Astrocyte (in vitro differentiated cells and primary cell): ENCODE measurements around the gene COL16A1.

Experiments used
- EZH2 ChIP-seq: IDR thresholded peaks from 2 replicates; pipeline ENCODE4 v1.6.1; 2012; ENCODE audit warnings: mild to moderate bottlenecking, low read length, inconsistent platforms; ENCODE audit not compliant: insufficient read depth
- TF ChIP-seq, protein P1 (sequence below): IDR thresholded peaks from 2 replicates; pipeline ENCODE4 v1.5.1; 2011; ENCODE audit warnings: low read depth, mild to moderate bottlenecking, inconsistent platforms, low read length, moderate library complexity; ENCODE audit not compliant: insufficient read depth

DNA sequence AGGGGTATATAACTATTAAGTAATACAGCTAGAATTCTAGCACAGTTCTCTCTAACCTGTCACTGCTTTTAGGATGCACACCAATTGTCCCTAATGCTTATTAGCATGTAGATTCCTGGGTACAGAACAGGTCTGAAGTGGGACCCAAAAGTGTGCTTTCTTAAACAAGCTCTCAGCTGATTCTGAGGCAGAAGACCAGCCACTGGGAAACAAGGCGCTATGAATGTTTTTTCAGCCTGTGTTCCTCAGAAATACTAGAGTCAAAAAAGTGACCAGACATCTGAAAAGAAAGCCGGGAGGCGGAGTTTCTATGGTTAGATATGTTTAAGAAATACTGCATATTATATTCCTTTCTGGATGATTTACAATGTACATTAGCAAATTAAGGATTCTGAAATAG, 60.9 kb downstream of the COL16A1 start:
- TF ChIP-seq, protein P1, sequence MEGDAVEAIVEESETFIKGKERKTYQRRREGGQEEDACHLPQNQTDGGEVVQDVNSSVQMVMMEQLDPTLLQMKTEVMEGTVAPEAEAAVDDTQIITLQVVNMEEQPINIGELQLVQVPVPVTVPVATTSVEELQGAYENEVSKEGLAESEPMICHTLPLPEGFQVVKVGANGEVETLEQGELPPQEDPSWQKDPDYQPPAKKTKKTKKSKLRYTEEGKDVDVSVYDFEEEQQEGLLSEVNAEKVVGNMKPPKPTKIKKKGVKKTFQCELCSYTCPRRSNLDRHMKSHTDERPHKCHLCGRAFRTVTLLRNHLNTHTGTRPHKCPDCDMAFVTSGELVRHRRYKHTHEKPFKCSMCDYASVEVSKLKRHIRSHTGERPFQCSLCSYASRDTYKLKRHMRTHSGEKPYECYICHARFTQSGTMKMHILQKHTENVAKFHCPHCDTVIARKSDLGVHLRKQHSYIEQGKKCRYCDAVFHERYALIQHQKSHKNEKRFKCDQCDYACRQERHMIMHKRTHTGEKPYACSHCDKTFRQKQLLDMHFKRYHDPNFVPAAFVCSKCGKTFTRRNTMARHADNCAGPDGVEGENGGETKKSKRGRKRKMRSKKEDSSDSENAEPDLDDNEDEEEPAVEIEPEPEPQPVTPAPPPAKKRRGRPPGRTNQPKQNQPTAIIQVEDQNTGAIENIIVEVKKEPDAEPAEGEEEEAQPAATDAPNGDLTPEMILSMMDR, result no peak
- TF ChIP-seq EZH2, result no peak
